Measurements from ENCODE around the gene RRAS. TPM values are rescaled to one million over a fixed set of nuclear protein-coding genes. Genes with fewer than 3 reads are reported as not detected.

The RRAS gene
- polyA plus RNA-seq, 1 of the 3 experiments (the other 2 are of a cell fraction) = 141 TPM

DNA sequence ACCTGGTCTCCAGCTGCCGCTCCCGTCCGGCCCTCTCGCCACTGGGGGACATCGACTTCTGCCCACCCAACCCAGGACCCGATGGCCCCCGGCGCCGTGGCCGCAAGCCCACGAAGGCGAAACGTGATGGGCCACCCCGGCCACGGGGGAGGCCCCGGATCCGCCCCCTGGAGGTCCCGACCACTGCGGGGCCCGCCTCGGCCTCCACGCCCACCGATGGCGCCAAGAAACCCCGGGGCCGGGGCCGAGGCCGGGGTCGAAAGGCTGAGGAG is 42.3 kb downstream of the RRAS start:
- no peaks in the 10 kb centered on the region for H3K9me2 ChIP-seq
- H3K4me1 ChIP-seq (ENCODE audit: control insufficient read depth in 1 of 2, insufficient read depth in 2 of 2, low read depth in 1 of 2, low read length in 1 of 2) = peaks cover 0 to 7% of the 10 kb centered on the region in 2 experiments; a peak in 1 of 4 replicates
- DNase-seq = no peak
- H3K9ac ChIP-seq = no peak overlapping the region
- H3F3A ChIP-seq (replicated peaks; ENCODE audit: insufficient read depth) = peaks cover 10% of the 10 kb centered on the region
- ChIA-PET CTCF (interaction anchor here (0.6 to 3.0 kb wide), 2 partner anchors 33 to 74 kb away, joined by 3 to 12 read pairs; no protein-coding TSS in a partner anchor), POLR2A (interaction anchor here (0.7 kb wide), 1 partner anchor 18 kb away, joined by 3 read pairs; no protein-coding TSS in a partner anchor)
- H3K27me3 ChIP-seq (ENCODE audit: insufficient read depth) = no peaks in the 10 kb centered on the region
- no peak overlapping the region for H3K4me2 ChIP-seq
- no peak overlapping the region for H2AFZ ChIP-seq (ENCODE audit: low read depth)
- H3K9me3 ChIP-seq = no peaks in the 10 kb centered on the region
- no peak overlapping the region for H3K4me3 ChIP-seq (ENCODE audit: low read depth in 2 of 2, low read length in 1 of 2)
- TF ChIP-seq POLR2AphosphoS5 (IDR thresholded peaks at IDR 0.05; ENCODE audit: low read depth, low read length) = no peak
- no peak for TF ChIP-seq TEAD4 (IDR thresholded peaks at IDR 0.05; ENCODE audit: borderline replicate concordance, insufficient read depth)
- TF ChIP-seq GATA2 (CRISPR knock-in tag; IDR thresholded peaks at IDR 0.05) = no peak
- no peak for TF ChIP-seq EZH2phosphoT487 (IDR thresholded peaks at IDR 0.05; ENCODE audit: borderline replicate concordance, low read depth)
- no peak for TF ChIP-seq FOSL2 (IDR thresholded peaks at IDR 0.05; ENCODE audit: borderline replicate concordance, low read depth)
- TF ChIP-seq GABPA (IDR thresholded peaks at IDR 0.05; ENCODE audit: low read depth) = no peak
- no peak overlapping the region for H3K27ac ChIP-seq (ENCODE audit: low read depth in 2 of 2, low read length in 1 of 2)
- H3K36me3 ChIP-seq (replicated peaks in 1 of 2; ENCODE audit: control insufficient read depth in 1 of 2, insufficient read depth in 2 of 2, low read length in 1 of 2) = peaks cover 42 to 67% of the 10 kb centered on the region in 2 experiments
- WGBS (ENCODE audit: low lambda C conversion rate) = 96% methylated on average over 16 of the region's 29 CpGs
- H4K20me1 ChIP-seq (ENCODE audit: insufficient read depth) = peaks cover 53% of the 10 kb centered on the region
- H3K79me2 ChIP-seq (ENCODE audit: insufficient read depth) = peaks cover 77% of the 10 kb centered on the region

DNA sequence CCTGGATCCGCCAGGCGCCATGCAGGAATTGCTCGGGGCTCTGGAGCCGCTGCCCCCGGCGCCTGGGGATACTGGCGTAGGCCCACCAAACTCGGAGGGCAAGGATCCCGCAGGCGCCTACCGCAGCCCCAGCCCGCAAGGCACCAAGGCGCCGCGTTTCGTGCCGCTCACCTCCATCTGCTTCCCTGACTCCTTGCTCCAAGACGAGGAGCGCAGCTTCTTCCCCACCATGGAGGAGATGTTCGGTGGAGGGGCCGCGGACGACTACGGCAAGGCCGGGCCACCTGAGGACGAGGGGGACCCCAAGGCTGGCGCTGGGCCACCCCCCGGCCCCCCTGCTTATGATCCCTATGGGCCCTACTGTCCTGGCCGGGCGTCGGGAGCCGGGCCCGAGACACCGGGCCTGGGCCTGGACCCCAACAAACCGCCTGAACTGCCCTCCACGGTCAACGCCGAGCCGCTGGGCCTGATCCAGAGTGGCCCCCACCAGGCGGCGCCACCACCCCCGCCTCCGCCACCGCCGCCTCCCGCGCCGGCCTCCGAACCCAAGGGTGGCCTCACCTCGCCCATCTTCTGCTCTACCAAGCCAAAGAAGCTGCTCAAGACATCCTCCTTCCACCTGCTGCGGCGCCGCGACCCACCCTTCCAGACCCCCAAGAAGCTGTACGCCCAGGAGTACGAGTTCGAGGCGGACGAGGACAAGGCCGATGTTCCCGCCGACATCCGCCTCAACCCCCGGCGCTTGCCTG is 42.8 kb downstream of the RRAS start:
- Histone ChIP-seq H3K9me3 (no peaks in the 10 kb centered on the region), H3K27me3 (ENCODE audit: insufficient read depth) (no peaks in the 10 kb centered on the region), H3K4me3 (ENCODE audit: low read depth in 2 of 2, low read length in 1 of 2) (no peak overlapping the region), H3K36me3 (replicated peaks in 1 of 2; ENCODE audit: control insufficient read depth in 1 of 2, insufficient read depth in 2 of 2, low read length in 1 of 2) (peaks cover 37 to 65% of the 10 kb centered on the region in 2 experiments), H3K27ac (ENCODE audit: low read depth in 2 of 2, low read length in 1 of 2) (no peak overlapping the region), H3K9ac (no peak overlapping the region), H3K4me1 (ENCODE audit: control insufficient read depth in 1 of 2, insufficient read depth in 2 of 2, low read depth in 1 of 2, low read length in 1 of 2) (peaks cover 0 to 12% of the 10 kb centered on the region in 2 experiments; a peak in 1 of 4 replicates), H3K79me2 (ENCODE audit: insufficient read depth) (peaks cover 77% of the 10 kb centered on the region), H2AFZ (ENCODE audit: low read depth) (no peak overlapping the region), H4K20me1 (ENCODE audit: insufficient read depth) (peaks cover 53% of the 10 kb centered on the region), H3K4me2 (no peak overlapping the region), H3F3A (replicated peaks; ENCODE audit: insufficient read depth) (peaks cover 15% of the 10 kb centered on the region), H3K9me2 (no peaks in the 10 kb centered on the region)
- ChIA-PET CTCF (interaction anchor here (0.6 to 3.0 kb wide), 3 partner anchors 34 to 75 kb away, joined by 3 to 12 read pairs (median 8); no protein-coding TSS in a partner anchor), POLR2A (interaction anchor here (0.7 kb wide), 1 partner anchor 19 kb away, joined by 3 read pairs; no protein-coding TSS in a partner anchor)
- no peak for TF ChIP-seq FOSL2 (IDR thresholded peaks at IDR 0.05; ENCODE audit: borderline replicate concordance, low read depth)
- TF ChIP-seq, protein P1, sequence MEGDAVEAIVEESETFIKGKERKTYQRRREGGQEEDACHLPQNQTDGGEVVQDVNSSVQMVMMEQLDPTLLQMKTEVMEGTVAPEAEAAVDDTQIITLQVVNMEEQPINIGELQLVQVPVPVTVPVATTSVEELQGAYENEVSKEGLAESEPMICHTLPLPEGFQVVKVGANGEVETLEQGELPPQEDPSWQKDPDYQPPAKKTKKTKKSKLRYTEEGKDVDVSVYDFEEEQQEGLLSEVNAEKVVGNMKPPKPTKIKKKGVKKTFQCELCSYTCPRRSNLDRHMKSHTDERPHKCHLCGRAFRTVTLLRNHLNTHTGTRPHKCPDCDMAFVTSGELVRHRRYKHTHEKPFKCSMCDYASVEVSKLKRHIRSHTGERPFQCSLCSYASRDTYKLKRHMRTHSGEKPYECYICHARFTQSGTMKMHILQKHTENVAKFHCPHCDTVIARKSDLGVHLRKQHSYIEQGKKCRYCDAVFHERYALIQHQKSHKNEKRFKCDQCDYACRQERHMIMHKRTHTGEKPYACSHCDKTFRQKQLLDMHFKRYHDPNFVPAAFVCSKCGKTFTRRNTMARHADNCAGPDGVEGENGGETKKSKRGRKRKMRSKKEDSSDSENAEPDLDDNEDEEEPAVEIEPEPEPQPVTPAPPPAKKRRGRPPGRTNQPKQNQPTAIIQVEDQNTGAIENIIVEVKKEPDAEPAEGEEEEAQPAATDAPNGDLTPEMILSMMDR (IDR thresholded peaks at IDR 0.05) = 0 out of 2 replicates have a peak, but pooled peaks have one; percentile 8
- 98% methylated on average over 42 of the region's 65 CpGs for WGBS (ENCODE audit: low lambda C conversion rate)
- no peak for DNase-seq

DNA sequence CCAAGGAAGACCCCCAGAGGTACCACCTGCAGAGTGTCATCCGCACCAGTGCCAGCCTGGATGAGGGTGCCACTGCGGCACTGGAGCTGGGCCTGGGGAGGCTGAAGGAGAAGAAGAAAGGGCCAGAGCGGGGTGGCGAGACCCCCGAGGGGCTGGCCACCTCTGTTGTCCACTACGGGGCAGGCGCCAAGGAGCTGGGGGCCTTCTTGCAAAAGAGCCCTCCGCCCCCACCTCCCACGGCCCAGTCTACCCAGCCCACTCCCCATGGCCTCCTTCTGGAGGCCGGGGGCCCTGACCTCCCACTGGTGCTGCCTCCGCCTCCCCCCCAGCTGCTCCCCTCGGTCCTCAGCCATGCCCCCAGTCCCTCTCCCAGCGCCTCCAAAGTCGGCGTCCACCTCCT is 43.5 kb downstream of the RRAS start:
- H3K79me2 ChIP-seq (ENCODE audit: insufficient read depth) = peaks cover 79% of the 10 kb centered on the region
- CTCF ChIA-PET = interaction anchor here (0.9 to 1.8 kb wide), 2 partner anchors 76 to 81 kb away, joined by 3 to 8 read pairs; no protein-coding TSS in a partner anchor
- H3K27me3 ChIP-seq (ENCODE audit: insufficient read depth) = no peaks in the 10 kb centered on the region
- DNase-seq = no peak
- peaks cover 50% of the 10 kb centered on the region for H4K20me1 ChIP-seq (ENCODE audit: insufficient read depth)
- TF ChIP-seq NFIC (IDR thresholded peaks at IDR 0.05; ENCODE audit: borderline replicate concordance) = no peak
- no peak overlapping the region for H3K27ac ChIP-seq (ENCODE audit: low read depth in 2 of 2, low read length in 1 of 2)
- no peak overlapping the region for H3K4me3 ChIP-seq (ENCODE audit: low read depth in 2 of 2, low read length in 1 of 2)
- POLR2A ChIA-PET = no interaction called here
- no peak overlapping the region for H3K9ac ChIP-seq
- H3K9me2 ChIP-seq = no peaks in the 10 kb centered on the region
- H3K36me3 ChIP-seq (replicated peaks in 1 of 2; ENCODE audit: control insufficient read depth in 1 of 2, insufficient read depth in 2 of 2, low read length in 1 of 2) = peaks cover 32 to 59% of the 10 kb centered on the region in 2 experiments
- 98% methylated on average over 12 of the region's 15 CpGs for WGBS (ENCODE audit: low lambda C conversion rate)
- peaks cover 20% of the 10 kb centered on the region for H3F3A ChIP-seq (replicated peaks; ENCODE audit: insufficient read depth)
- H3K9me3 ChIP-seq = no peaks in the 10 kb centered on the region
- H2AFZ ChIP-seq (ENCODE audit: low read depth) = no peak overlapping the region
- H3K4me1 ChIP-seq (ENCODE audit: control insufficient read depth in 1 of 2, insufficient read depth in 2 of 2, low read depth in 1 of 2, low read length in 1 of 2) = peaks cover 0 to 12% of the 10 kb centered on the region in 2 experiments; a peak in 1 of 4 replicates
- no peak overlapping the region for H3K4me2 ChIP-seq

Measured in SK-N-SH (cell line).